ENCODE results near the gene PNPO.

Gene PNPO

GRCh38 chr17:47952171-47953021, 11.0 kb downstream of the PNPO start:
- DNase-seq, result no peak

- no peak for DNase-seq
These were observed 12.5 kb downstream of the PNPO start for GRCh38 chr17:47953909-47954308.

GRCh38 chr17:47955497-47956461, 14.4 kb downstream of the PNPO start:
- DNase-seq, result peak; percentile 25

DNA sequence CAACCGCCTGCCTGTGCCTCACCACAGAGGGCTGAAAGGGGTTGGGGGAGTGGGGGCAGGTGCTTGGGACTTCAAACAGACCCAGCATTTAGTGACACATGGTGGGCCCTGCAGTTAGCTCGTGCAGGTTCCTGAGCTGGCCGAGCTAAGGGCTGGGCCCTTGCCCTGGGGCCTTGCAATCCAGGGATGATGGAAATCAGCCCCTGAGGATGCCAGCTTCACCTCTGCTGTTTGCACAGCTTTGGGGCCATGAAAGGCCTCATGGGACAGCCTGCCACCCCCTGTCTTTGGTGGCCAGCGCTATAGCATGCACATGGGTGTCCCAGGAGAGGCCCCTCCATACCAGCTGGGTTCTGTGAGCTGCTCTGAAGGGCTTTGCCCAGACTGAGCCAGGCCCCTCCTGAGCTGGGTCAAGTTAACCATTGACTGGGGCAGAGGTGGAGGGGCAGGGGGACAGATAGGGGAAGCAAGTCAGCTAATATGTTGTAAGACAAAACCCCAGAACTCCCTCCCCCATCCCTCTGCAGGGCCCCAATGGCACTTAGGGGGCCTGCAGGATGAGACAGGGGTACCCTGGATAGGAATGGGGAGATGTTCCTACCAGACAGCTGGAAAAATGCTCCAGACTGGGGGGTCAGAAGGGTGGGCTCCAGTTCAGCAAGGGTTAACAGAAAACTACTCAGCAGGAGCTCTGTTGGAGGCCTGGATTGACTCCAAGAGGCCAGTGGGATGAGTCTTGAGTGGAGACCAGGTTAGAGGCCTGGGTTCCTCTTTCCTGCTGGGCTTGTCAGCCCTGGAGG, 15.6 kb downstream of the PNPO start:
- DNase-seq, result no peak

DNA sequence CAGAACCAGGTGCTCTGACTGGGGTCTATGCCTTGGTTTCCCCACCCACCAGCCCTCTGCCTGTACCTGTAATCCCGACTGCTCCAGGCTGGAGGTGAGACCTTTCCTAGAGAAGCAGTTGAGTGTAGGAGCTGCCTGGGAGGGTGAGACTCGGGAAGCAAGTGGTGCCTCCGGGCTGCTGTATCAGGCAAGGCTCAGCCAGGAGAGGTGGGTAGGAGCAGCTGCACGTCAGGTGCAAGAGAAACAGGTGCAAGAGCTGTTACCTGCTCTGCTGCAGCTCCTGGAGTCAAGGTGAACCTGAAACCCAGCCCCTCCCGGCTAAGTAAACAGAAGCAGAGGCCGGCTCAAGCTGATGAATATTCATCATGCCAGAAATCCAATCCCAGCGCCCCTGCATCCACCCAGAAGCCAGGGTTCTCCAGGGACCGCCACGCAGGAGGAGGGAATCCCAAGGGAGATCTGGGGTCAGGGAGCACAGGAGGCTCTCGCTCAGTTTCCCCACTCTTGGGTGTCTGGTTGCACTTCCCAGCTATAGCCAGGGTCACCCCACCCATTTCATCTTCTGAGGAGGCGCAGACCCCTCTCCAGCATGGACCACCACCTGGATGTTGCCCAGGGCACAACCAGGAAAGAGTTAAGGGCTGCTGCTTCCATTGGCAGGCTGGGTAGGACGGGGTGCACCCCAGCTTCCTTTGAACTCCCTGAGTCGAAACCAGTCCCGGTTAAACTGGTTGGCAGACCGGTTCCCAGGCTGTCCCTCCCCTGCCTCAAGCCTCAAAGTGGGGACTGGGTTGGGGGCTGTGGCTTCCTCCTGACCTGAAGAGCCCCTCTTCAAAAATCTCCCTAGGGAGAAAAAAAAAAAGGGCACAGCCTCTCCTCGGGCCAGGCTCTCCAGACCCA, 16.5 kb downstream of the PNPO start, which contains the start of gene PRR15L:
PRR15L (minus strand) TSS at position 293 of the 900 bp plus-strand sequence. CDS start 4,649 bp downstream, outside the sequence.
- DNase-seq, result peak; percentile 95

DNA sequence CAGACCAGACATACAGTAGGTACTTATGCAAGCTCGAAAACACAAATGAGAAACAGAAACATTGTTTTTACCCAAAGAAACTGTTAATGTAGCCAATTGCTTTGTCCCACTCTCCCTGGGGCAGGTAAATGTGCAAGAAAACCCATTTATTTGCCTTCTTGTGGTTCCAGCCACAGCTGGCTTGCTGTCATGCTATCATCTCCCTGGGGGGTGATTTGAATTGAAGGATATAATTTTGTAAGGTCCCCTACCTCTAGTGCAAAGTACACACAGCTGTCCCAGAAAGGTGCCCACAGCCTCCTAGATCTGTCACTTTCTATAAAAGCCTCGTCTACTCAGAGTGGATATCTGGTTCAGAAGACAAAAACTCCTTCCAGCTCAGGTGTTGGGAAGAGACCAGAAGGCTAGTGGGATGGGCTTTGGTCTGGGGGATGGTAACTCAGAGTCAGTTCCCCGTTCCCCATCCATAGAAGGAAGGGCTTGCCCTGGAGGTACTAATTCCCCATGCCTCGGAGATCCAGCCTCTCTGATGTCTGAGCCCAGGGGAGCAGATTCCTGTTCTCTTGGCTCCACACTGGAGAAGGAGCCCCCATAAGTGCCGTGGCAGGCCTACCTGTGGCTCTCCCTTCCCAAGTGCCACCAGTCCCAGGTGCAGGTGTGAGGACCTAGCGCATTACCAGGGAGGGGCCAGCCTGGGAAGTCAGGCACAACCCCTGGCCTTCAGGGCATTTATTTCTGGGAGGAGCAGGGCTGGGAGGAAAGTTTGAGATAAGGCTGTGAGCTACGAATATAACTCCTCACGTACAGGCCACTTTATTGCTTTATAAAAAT, 18.7 kb downstream of the PNPO start:
- peak; percentile 52 for DNase-seq

DNA sequence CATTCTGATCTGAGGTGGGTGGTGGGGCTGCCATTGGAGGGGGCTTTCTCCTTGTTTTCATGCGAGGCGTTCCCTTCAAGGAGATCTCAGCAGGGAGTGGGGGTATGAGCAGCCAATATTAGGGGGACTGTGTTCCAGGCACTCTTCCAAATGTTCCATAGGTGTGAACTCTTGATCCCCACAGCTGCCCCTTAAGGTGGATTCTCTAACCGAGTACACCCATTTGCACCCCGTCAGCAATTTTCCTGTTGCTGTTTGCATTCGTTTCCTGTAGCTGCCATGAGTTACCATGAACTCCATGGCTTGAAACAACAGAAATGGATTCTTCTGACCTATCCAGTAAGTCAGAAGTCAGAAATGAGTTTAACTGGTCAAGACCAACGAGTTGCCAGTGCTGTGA, 20.0 kb downstream of the PNPO start:
- DNase-seq, result no peak

GRCh38 chr17:47962901-47963300, 21.5 kb downstream of the PNPO start:
- DNase-seq, result no peak

DNA sequence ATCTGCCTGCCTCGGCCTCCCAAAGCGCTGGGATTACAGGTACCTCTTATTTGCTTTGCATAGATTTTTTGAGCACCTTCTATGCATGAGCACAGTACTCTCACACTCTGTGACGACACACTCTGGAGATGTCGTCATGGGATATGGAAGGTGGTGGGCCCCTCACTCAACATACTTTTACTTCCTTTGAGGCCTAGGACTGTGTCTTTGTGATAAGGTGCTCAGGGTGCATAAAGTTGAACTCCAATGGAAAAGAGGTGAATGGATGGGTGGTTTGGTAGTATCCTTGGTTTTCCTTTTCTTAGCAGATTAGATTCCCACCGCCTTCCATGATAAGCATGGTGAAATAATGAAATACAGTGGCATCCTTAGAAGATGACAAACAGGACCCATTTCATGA, 23.5 kb downstream of the PNPO start:
- no peak for DNase-seq

GRCh38 chr17:47966079-47966519, 24.7 kb downstream of the PNPO start:
- no peak for DNase-seq

DNA sequence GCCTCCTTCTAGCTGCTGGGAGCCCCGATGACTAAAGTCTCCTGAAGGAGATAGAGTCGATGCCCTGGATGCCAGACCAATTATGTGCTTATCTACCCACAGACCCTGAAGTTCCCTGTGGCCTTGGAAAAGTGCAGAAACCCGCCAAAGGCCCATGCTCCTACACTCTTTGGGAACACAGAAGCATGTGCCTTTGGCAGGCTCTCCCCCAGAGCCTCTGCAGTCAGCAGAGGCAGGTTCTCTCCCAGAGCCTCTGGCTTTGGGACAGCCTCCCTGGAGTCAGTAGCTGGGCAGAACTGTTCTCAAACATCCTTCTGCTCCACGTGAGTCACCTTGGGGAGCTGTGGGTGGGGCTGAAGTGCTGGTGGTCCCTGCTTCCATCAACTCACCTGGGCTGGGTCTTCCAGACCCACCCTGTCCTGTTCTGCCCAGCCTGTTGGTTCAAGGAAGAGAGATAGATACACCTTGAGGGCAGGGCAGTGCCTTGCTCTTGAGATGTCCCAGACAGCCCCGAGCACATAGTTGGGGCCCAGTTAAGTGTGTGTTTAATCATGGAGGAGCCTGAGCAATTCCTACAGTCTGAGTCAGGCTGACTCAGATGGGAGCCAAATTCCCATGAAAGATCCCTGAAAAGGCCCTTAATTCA, 26.4 kb downstream of the PNPO start:
- no peak for DNase-seq

GRCh38 chr17:47968836-47969235, 27.5 kb downstream of the PNPO start:
- DNase-seq, result no peak

DNA sequence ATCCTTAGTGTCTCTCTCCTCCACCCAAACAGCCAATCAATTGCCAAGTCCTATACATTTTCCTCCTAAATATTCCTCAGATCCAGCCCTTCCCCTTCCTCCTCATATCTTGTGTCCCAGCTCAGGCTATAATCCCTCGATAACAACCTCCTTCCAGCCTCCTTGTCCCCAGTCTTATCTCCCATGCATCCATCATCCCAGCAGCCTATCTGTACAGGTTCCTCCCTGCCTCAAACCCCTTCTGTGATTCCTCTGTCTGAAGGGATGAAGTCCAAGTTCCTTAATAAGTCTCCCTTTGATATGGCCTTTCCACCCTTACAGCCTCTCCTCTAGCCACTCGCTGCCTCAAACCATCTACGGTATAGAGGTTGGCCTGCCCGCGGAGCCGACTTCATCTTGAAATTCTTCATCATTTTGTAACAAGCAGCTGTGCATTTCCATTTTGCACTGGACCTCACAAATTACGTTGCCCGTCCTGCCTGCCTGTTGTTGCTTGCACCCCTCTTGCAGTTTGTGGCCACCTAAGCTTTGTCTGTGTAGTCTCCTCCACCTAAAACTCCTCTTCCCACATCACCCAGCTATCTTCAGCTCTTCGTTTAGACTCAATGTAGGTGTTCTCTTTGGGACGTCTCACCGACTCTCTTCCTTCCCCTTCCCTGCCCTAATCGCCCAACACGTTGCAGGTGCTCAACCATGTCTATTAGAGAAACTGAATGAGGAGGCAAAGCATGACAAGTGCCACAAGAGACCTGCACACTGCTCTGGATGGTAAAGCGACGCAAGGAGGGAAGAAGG, 28.8 kb downstream of the PNPO start:
- no peak for DNase-seq

- peak; percentile 99 for DNase-seq
These were observed 29.5 kb downstream of the PNPO start, which contains the start of gene CDK5RAP3 for GRCh38 chr17:47970725-47971499. TSS of gene CDK5RAP3 (plus strand) at chr17:47971113. CDS start at chr17:47971147, 34 bp downstream.

- DNase-seq, result peak; percentile 22
These were observed 32.2 kb downstream of the PNPO start for GRCh38 chr17:47973541-47973940.

DNA sequence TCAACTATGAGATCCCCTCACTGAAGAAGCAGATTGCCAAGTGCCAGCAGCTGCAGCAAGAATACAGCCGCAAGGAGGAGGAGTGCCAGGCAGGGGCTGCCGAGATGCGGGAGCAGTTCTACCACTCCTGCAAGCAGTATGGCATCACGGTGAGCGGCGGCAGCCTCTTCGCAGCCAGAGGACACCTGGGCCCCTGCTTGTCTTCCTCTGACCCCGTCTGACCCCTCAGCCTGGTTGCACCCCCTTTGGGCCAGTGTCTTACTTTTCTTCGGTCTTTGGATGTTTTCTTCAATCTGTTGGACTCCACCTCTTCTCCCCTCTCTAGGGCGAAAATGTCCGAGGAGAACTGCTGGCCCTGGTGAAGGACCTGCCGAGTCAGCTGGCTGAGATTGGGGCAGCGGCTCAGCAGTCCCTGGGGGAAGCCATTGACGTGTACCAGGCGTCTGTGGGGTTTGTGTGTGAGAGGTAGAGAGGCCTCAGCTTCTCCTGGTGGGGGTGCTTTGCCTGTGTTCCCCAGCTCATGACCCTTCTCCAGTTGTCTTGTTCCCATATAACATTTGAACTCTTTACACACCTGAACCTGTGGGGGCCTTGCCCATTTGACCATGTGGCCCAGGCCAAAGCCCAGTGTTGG, 33.9 kb downstream of the PNPO start:
- DNase-seq, result no peak

- no peak for DNase-seq
These were observed 34.4 kb downstream of the PNPO start for GRCh38 chr17:47975823-47976205.

GRCh38 chr17:47978324-47978723, 37.0 kb downstream of the PNPO start:
- DNase-seq, result peak; percentile 70

Measured in NCI-H2171 treated with DMSO at 0.1 percent for 48 hours (cell line).